GM18867 (cell line): ENCODE data around the gene MRPL52.
"Not testable (repeated sequence)": the region's sequence is repeated elsewhere in the genome, so short reads cannot be mapped to it uniquely, and the experiment has no call there.

ENCODE experiments used
- ATAC-seq: cut with Tn5 transposase; IDR thresholded peaks from one replicate; pipeline ENCODE4 v1.9.1; 2021; ENCODE audit warnings: mild to moderate bottlenecking, moderate library complexity; ENCODE audit not compliant: unreplicated experiment

The MRPL52 gene

DNA sequence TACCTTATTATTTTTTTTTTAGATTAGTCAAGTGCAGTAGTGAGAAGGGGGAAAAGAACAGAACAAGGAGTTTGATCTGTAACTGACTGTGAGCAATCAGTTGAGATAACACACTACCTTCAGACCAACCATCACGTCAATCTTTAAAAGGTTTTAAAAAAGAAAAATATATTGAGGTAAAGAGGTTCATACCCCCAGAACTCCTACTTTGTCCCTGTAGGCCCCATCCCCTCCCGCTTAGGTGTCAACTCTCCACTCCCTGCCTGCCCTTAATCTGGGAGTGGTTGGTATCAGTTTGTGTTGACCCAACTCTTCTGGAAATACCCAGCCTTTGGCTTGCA lies 22.9 kb downstream of the MRPL52 start:
- no peak for ATAC-seq

- ATAC-seq = peak; percentile 81
Measured at GRCh38 chr14:22852940-22853767, 23.5 kb downstream of the MRPL52 start.

GRCh38 chr14:22854296-22854695 lies 24.6 kb downstream of the MRPL52 start:
- not testable (repeated sequence) for ATAC-seq

DNA sequence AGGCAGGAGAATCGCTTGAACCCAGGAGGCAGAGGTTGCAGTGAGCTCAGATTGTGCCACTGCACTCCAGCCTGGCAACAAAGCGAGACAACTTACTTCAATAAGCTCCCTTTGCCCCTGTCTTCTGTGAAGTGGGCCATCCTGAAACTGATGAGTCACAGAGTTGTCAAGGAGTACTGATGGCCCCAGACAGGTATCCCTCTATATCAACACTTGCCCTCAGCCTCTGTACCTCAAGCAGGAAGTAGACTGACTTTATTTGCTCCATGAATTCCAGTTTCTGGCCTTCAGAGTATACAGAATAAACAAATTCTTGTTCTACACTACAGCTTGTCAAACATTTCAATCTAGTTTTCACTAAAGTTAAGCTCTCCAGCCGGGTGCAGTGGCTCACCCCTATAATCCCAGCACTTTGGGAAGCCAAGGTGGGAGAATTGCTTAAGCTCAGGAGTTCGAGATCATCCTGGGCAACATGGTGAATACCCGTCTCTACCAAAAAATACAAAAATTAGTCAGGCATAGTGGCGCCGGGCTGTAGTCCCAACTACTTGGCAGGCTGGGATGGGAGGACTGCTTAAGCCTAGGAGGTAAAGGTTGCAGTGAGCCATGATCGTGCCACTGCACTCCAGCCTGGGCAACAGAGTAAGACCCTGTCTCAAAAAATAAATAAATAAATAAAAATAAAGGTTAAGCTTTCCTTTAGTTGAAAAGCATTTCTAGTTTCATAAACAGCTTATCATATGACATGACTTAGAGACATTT lies 25.5 kb downstream of the MRPL52 start:
- ATAC-seq = no peak

DNA sequence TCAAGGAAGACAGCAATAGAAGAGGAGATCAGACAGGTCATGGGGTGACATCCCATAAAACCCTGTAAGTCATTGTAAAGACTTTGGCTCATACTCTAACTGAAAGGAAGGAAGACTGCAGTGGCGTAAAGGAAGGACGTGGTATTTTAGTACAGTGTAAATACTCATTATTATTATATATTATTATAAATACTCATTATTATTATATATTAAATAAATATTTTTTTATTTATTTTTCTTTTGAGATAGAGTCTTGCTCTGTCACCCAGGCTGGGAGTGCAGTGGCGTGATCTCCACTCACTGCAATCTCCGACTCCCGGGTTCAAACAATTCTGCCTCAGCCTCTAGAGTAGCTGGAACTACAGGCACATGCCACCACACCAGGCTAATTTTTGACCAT lies 26.7 kb downstream of the MRPL52 start:
- ATAC-seq = no peak

- ATAC-seq = not testable (repeated sequence)
Measured at GRCh38 chr14:22860377-22860776, 30.7 kb downstream of the MRPL52 start.

DNA sequence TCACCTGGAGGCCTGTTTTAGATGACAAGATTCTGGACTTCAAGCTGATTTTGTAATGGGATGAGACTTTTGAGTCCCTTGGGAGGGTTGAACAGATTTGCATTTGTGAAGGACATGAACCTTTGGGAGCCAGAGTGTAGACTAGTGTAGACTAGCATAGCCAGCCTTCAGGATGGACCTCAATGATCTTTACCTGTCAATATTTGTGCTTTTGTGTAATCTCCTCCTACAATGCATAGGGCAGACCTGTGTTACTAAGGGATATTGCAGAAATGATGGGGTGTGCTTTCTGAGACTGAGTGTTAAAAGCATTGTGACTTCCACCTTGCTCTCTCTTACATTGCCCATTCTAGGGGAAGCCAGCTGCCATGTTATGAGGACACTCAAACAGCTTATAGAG lies 32.0 kb downstream of the MRPL52 start:
- no peak for ATAC-seq

DNA sequence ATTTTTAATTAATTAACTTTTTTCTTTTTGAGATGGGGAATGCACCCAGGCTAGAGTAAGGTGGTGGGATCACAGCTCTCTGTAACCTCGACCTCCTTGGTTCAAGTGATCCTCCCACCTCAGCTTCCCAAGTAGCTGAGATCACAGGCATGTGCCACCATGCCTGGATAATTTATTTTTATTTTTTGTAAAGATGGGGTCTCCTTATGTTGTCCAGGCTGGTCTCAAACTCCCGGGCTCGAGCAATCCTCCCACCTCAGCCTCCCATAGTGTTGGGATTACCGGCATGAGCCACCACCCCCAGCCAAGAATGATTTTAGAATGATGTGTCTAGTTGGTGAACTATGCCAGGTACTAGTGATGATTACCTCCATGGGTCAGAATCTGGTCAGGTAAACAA lies 35.3 kb downstream of the MRPL52 start:
- ATAC-seq = no peak

- ATAC-seq = no peak
Measured at GRCh38 chr14:22865424-22866405, 36.0 kb downstream of the MRPL52 start.

- no peak for ATAC-seq
Measured at GRCh38 chr14:22866874-22867273, 37.2 kb downstream of the MRPL52 start.

DNA sequence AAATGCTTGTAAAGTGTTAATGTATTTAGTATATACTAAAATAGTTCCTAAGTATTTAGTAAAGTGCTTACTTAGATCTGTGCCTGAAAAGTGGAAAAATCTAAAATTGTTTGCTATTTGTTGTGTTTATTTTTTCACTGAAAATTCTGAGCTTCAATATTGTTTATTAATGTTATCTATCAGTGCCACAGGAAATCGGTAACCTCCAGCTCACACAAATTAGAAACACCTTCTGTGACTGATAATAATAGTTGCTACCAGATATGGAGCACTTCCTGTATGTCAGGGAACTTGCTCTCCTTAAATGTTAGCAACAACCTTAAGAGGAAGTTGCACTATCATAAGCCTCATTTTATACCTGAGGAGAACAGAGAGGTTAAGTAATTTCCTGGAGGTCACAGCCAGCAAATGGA lies 41.1 kb downstream of the MRPL52 start:
- ATAC-seq = peak; percentile 40

DNA sequence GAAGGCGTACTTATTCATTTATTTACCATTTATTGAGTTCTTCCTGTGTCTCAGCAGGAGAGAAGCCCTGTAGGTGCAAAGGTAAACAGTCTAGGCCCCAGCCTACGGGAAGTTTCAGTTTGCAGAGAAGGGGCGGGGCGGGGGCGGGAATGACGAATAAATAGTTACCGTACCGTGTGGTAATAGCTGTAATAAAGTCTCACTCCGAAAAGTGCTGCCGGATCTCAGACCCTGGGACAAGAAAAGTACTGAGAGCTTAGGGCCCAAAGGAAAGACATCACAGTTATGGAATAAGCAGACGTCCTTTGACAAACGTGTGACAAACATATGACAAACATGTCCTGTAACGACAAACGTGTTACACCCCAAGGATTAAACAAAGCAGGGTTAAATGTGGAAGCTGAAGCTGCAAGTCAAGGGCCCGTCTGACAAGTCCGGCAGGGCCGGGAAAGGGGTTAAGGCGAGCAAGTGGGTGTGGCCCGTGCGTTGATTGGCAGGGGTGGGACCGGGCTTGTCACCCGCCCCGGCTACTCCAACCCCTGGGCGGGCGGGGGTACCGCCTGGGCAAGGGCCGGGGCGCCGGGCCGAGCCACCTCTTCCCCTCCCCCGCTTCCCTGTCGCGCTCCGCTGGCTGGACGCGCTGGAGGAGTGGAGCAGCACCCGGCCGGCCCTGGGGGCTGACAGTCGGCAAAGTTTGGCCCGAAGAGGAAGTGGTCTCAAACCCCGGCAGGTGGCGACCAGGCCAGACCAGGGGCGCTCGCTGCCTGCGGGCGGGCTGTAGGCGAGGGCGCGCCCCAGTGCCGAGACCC lies 41.7 kb downstream of the MRPL52 start, which contains the start of gene LRP10:
TSS of gene LRP10 (plus strand) at position 517 of the 809 bp plus-strand sequence. CDS start 564 bp downstream, outside the sequence.
- ATAC-seq = peak; percentile 82

GRCh38 chr14:22872033-22872832 lies 42.5 kb downstream of the MRPL52 start:
- peak; percentile 23 for ATAC-seq

GRCh38 chr14:22872833-22873520 lies 43.3 kb downstream of the MRPL52 start:
- no peak for ATAC-seq

- no peak for ATAC-seq
Measured at GRCh38 chr14:22875003-22875747, 45.5 kb downstream of the MRPL52 start.

DNA sequence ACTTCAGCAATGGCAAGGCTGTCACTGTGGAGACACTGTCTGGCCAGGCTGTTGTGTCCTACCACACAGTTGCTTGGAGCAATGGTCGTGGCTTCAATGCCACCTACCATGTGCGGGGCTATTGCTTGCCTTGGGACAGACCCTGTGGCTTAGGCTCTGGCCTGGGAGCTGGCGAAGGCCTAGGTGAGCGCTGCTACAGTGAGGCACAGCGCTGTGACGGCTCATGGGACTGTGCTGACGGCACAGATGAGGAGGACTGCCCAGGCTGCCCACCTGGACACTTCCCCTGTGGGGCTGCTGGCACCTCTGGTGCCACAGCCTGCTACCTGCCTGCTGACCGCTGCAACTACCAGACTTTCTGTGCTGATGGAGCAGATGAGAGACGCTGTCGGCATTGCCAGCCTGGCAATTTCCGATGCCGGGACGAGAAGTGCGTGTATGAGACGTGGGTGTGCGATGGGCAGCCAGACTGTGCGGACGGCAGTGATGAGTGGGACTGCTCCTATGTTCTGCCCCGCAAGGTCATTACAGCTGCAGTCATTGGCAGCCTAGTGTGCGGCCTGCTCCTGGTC lies 46.1 kb downstream of the MRPL52 start:
- ATAC-seq = no peak

DNA sequence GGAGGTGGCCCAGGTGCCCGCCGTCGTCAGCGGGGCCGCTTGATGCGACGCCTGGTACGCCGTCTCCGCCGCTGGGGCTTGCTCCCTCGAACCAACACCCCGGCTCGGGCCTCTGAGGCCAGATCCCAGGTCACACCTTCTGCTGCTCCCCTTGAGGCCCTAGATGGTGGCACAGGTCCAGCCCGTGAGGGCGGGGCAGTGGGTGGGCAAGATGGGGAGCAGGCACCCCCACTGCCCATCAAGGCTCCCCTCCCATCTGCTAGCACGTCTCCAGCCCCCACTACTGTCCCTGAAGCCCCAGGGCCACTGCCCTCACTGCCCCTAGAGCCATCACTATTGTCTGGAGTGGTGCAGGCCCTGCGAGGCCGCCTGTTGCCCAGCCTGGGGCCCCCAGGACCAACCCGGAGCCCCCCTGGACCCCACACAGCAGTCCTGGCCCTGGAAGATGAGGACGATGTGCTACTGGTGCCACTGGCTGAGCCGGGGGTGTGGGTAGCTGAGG lies 47.4 kb downstream of the MRPL52 start:
- no peak for ATAC-seq
